ENCODE results near the gene STN1.

Gene STN1

GRCh38 chr10:103918053-103918846 lies at the start of gene STN1:
TSS of gene STN1 (minus strand) at chr10:103918184. CDS start at chr10:103917594, 590 bp downstream.
- FAIRE-seq = no peak

GRCh38 chr10:103967448-103968071 lies 49.6 kb upstream of the STN1 start:
- no peak for FAIRE-seq

DNA sequence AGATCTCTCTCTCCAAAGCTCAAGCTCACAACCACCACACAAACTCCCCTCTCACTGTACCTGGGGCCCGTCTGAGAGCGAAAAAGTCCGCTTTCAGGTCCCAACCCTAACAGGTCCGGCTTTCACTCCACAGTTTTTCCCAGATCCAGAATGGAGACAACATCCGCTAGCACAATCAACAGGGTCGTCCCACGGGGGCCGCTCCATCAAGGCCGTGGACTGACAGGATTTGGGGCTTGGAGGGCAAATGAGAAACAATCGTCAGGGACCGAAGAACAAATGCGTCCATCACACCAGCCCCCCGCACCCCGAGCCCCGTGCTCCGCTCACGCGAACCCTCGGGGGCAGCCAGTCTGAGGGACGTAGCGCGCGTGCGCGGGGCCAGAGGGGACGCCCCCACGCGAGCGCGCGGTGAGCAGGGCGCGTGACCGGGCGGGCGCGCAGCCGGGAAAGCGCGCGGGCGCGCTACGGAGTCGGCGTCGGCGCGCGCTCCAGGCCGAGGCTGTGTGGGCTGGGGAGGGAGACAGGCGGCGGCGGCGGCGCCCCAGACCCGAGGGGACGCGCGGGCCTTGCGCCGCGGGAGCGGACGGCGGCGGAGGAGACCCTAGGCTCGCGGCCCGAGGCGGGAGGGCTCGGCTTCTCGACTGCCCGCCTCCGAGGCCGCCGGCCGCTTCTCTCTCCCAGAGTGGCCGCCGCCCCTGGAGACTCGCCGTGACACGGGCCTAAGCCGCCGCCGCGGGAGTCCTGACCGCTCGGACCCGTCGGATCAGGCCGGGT lies 48.9 kb upstream of the STN1 start, which contains the start of gene SLK:
Gene SLK (plus strand): TSS at position 470 of the 777 bp plus-strand sequence. CDS start 606 bp downstream, outside the sequence.
- no peak for FAIRE-seq

GRCh38 chr10:103960103-103960502 lies 42.1 kb upstream of the STN1 start:
- no peak for FAIRE-seq

DNA sequence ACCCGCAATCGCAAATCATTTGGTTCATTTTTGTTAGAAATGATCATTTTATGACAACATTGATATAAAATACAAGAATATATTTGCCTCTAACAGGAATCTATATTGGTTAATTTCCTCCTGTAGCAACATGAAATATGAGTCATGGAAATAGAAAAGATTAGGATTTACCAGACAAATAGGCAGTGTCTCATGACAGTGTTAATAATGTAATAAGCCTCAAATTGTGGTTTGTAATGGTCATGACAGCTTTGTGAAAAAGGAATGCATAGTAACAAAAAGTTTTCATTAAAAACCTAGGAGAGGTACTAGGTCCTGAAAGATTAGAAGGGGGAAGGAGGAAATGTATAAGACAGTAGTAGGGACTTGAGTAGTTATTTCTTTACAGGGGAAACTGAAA lies 41.0 kb upstream of the STN1 start:
- no peak for FAIRE-seq

DNA sequence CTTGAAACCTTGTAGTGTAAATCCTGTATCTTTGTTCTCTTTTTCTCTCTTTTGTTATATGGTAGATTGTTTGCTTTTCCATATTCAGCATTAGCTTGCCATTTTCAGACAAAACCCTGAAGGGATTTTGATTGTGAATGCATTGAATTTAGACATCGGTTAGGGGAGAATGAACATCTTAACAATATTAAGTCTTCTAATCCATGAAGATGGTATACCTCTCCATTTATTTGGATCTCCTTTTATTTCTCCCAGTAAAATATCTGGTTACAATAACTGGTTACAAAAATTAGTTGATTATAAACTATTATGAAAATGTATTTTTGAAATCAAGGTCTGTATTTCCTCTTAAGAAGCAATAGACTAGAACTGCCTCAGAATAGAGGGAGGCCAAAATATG lies 36.6 kb upstream of the STN1 start:
- no peak for FAIRE-seq

GRCh38 chr10:103951942-103952341 lies 34.0 kb upstream of the STN1 start:
- no peak for FAIRE-seq

GRCh38 chr10:103951183-103951582 lies 33.2 kb upstream of the STN1 start:
- FAIRE-seq = no peak

GRCh38 chr10:103949728-103950127 lies 31.7 kb upstream of the STN1 start:
- FAIRE-seq = no peak

GRCh38 chr10:103947799-103948516 lies 30.0 kb upstream of the STN1 start:
- FAIRE-seq = no peak

DNA sequence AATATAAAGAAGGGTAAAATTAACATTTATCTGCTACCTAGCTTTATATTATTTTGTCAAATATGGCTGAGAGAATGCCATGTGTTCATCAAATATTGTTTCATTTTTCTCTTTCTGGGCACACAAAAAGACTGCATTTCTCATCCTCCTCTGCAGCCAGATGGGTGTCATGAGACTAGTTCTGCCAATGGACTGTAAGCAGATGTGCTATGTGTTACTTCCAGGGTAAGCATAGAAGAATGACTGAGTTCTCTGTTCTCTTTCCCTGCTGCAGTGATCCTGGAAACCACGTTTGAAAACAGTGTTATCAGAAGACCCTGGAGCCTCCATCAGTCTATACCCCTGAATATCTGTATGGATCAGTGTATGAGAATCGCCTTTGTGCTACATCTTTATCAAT lies 24.9 kb upstream of the STN1 start:
- FAIRE-seq = no peak

GRCh38 chr10:103941801-103942200 lies 23.8 kb upstream of the STN1 start:
- FAIRE-seq = no peak

- no peak for FAIRE-seq
Observed at GRCh38 chr10:103939522-103939921, 21.5 kb upstream of the STN1 start.

- no peak for FAIRE-seq
Observed at GRCh38 chr10:103936022-103936421, 18.0 kb upstream of the STN1 start.

GRCh38 chr10:103934308-103934707 lies 16.3 kb upstream of the STN1 start:
- no peak for FAIRE-seq

GRCh38 chr10:103933557-103934121 lies 15.7 kb upstream of the STN1 start:
- FAIRE-seq = no peak

DNA sequence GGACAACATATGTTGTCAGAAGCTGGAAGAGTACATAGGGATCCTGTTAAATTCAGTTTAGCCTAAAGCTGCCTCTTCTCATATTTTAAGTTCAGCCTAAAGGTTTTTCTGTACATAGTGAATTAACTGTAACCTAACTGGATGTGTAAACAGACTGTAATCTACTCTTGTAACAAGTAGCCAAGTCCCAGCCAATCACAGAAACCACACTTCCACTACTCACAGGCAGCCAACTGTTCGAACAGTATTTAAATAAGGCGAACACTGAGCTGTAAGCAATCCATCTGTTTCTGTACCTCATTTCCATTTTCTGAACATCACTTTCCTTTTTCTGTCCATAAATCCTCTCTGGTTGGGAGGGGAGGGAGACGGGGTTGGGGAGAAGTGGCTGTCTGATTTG lies 15.0 kb upstream of the STN1 start:
- FAIRE-seq = no peak

GRCh38 chr10:103932271-103932670 lies 14.3 kb upstream of the STN1 start:
- FAIRE-seq = no peak

- no peak for FAIRE-seq
Observed at GRCh38 chr10:103931603-103932002, 13.6 kb upstream of the STN1 start.

DNA sequence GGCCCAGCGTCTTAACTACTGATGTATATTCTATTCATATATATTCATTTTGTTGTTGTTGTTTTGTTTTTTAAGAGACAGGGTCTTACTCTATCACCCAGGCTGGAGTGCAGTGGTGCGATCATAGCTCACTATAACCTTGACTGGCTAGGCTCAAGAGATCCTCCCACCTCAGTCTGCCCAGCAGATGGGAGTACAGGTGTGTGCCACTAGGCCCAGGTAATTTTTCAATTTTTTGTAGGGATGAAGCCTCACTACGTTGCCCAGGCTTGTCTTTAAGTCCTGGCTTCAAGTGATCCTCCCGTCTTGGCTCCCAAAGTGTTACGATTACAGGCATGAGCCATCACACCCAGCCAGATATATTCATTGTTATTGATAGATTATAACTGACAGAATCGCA lies 12.9 kb upstream of the STN1 start:
- no peak for FAIRE-seq

DNA sequence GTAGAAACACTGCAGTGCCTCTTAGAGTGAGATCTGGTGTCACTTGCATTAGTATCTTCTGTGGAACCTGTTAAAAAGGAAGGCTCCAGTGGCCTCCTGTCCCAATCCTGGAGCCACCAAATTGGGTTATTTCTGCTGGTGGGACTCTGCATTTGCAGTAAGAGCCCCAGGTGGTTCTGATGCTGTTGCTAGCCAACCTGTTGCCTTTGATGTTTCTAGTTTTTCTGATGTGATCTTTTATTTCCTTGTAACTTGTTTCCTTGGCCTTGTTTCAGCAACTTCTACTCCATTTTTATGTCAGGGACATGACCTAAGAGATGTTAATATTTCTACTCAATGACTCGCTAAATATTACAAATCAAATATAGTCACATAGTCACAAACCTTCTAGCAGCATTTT lies 12.5 kb upstream of the STN1 start:
- no peak for FAIRE-seq

GRCh38 chr10:103929381-103929921 lies 11.5 kb upstream of the STN1 start:
- no peak for FAIRE-seq
